Activated effector memory CD4-positive, alpha-beta T cell treated with Interleukin-2 at 50 U/mL for 16 hours (primary cell): ENCODE results near the gene TRPT1.

Source experiments
- DNase-seq: peaks from one replicate; pipeline ENCODE4 v3.0.0-alpha.2; 2020

The TRPT1 gene, protein sequence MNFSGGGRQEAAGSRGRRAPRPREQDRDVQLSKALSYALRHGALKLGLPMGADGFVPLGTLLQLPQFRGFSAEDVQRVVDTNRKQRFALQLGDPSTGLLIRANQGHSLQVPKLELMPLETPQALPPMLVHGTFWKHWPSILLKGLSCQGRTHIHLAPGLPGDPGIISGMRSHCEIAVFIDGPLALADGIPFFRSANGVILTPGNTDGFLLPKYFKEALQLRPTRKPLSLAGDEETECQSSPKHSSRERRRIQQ

DNA sequence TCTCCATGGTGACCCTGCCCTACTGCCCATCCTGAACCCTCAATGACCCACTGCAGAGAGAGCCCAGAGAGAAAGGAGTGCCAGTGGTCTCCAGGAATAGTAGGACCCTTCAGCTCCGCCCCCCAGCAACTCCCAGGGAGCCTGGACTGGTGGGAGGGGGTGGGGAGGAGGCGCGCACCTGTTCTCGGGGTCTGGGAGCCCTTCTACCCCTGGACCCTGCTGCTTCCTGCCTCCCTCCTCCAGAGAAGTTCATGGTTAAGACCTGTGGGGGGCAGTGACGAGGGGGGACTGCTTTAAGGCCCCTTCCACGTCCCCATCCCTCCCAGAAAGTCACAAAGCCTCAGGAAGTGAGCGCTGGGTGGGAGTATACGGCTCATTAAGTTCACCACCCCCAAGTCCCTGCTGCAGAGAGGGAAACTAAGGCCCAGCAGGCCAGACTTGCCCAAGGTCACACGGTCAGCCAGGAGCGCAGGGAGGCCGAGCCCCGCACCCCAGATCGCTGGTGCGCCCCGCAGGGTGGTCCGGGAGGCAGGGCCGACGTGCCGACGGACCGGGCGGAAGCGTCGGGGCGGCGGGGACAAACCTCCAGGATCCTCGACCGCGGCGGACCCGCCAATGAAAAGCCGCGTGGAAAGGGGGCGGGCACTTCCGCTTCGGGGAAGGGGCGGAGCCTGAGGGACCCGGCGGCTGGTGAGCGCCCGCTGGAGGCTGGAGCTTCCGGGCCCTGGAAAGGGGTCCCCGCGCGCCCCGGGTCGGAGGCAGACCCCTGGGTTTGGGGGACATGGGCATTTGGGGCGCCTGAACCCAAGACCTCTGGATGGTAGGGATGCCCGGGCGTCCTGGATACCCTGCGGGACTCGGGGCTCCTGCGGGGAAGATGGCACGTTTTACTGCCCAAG lies at the start of gene TRPT1, which contains the start of gene NUDT22:
TSS of gene TRPT1 (minus strand) at position 579 of the 899 bp plus-strand sequence. CDS start at position 253, 326 bp downstream.
TSS of gene NUDT22 (plus strand) at position 667 of the 899 bp plus-strand sequence. CDS start 379 bp downstream, outside the sequence.
- DNase-seq, result peak; percentile 90

DNA sequence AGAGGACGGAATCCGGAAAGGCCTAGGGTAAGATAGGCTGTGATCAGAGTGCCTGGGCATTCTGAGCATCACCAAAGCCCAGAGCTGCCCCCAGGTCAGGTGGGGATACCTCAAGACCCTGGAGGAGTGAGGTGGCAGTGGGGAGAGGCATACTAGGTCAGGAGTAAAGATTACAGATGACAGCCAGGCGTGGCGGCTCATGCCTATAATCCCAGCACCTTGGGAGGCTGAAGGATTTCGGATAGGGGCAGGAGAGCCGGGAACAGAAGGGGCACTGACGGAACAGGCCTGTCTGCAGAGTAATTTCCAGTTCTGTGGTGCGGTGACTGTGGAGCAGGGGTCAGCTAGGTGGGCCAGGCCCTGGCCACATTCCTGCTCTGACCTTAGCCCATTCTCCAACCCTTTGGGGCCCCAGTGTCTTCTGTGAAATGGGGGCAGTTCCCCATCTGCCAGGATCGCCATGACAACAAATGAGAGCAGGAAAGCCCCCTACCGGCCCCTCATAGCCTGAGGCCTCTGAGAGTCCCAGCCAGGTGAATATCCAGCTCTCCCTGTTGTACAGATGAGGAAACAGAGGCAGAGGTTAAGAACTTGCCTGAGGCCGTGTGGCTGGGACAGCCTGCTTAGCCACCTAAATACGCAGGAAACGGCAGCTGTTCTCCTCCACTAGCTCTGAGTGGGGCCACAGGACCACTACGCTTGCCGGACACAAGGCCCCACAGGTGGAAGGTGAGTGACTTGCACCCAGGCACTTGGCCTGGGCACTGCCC lies 49.2 kb upstream of the TRPT1 start:
- DNase-seq, result no peak

DNA sequence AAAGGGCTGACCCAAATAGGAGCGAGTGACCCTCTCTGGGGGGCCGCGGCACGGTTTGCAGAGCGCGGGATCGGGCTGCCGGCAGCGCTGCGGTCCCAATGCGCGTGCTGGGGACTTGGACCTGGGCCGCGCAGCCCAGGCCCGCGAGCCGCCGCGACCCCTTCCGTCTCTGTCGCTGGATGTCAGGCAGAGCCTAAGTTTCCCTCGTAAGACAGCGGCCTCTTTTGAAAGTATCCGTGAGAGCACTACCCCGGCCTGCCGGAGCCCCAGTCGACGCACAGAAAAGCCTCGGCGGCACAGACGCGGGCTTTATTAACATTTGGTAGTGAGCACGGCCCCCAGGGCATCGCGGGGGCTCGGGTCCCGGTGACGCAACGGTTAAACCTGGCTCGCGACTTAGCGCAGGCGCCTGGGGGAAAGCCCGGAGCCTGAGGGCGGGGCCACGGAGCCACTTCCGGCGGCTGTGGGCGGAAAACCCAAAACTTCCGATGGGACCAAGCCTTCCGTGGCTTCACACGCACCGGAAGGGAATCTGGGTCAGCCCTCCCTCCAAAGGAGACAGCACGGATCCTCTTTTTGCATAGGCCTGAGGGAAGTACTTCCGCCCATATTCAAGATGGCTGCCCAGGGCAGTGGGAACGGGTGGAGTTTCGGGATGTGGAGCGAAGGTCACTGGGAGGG lies 43.7 kb upstream of the TRPT1 start:
- peak; percentile 98 for DNase-seq

DNA sequence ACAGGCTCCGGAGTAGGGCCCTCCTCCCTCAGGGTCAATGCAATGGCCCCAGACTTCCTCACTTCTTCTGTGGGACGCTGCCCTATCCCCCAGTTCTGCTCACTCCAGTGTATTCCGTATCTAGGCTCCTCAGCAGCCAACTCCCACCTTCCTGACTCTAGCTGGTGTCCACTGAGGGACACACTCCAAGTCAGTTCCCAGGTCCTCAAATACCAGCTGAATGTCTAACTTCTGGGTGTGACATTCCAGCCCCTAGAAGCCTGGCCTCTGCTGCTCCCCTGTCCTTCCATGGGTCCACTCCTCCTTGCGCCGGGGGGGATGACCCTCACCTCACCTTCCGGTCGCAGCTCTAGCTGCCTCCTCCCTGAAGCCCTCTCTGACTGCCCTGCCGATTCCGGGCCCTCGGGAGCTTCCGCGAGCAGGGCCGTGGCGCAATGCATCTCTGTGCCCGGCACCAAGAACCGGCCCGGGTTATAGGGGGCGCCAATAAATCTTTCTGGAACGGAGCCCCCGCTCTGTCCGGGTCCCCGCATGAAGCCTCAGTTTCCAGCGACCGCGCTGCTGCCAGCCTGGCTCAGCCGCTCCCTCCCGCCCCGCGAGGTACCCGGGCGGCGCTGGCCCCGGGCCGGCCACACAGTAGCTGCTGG lies 43.0 kb upstream of the TRPT1 start:
- DNase-seq, result peak; percentile 34

DNA sequence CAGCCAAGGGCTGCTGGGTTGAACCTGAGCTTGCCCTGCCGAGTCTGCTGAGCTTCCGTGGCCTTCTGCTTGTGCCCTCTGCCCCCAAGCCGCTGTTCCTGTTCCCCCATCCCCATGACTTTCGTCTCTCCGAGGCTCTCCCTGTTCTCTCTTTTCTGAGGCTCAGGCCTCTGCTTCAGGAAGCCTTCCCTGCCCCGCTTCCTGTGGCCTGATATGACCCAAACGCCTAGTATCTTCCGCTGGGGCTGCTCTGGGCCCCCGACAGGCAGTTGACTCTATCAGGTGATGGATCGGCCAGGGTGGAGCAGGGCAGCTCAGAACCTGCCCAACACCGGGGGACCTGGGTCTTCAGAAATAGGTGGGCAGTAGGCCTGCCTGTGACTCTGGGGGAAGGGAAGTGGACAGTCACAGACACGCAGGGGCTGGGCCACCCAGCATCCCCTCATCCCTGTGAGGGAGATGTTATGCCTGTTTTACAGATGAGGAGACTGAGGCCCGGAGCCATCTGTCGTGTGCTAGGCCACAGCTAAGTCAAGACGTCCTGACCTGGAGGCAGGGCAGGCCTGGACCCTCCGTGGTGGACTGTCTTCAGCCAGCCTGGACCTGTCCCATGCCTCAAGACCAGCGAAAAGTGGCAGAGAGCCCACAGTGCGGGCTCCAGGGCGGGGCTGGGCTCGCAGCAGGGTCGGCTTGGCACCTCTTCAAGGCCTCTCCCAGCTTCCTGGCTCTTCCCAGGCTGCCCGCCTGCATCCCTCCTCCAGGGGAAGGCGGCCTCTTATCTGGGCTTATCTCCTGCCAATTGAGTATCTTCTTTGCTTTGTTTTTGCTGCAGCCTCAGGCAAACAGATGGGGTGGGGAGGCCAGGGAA lies 42.3 kb upstream of the TRPT1 start:
- DNase-seq, result no peak

DNA sequence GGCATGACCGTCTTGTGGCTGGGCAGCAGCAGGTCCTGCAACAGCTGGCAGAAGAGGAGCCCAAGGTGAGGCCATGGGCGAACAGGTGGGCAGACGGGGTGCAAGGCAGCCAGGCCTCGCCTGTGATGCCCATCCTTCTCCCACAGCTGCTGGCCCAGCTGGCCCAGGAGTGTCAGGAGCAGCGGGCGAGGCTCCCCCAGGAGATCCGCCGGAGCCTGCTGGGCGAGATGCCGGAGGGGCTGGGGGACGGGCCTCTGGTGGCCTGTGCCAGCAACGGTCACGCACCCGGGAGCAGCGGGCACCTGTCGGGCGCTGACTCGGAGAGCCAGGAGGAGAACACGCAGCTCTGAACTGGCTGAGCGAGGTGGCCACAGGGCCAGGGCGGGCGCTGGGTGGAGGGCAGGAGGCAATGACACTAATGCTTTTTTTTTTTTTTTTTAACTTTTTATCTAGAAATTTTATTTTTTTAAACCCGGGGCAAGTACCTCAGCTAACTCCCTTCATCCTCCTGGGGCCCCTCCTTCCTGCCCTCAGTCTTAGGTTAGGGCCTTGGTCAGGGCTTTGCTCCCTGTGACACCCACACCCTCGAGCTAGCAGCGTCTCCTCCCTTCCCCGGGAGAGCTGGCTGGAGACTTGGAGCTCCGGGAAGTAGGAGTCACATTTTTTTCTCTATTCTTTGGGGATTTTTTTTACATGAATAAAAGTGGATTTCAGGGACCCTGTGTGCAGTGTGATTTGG lies 41.4 kb upstream of the TRPT1 start:
- DNase-seq, result no peak

DNA sequence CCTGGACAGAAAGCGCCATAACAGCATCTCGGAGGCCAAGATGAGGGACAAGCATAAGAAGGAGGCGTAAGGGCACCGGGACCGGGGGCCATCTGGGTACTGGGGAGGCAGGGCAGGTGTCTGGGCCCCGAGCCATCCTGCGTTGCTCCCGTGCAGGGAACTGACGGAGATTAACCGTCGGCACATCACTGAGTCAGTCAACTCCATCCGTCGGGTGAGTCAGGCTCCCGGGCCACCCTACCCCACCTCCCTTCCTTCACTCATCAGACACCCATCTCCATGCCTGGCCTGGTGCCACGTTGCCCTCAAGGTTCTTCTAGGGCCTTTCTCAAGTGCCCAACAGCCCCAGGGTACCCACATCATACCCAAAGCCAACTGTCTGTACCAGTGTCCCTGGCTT lies 40.4 kb upstream of the TRPT1 start:
- no peak for DNase-seq

DNA sequence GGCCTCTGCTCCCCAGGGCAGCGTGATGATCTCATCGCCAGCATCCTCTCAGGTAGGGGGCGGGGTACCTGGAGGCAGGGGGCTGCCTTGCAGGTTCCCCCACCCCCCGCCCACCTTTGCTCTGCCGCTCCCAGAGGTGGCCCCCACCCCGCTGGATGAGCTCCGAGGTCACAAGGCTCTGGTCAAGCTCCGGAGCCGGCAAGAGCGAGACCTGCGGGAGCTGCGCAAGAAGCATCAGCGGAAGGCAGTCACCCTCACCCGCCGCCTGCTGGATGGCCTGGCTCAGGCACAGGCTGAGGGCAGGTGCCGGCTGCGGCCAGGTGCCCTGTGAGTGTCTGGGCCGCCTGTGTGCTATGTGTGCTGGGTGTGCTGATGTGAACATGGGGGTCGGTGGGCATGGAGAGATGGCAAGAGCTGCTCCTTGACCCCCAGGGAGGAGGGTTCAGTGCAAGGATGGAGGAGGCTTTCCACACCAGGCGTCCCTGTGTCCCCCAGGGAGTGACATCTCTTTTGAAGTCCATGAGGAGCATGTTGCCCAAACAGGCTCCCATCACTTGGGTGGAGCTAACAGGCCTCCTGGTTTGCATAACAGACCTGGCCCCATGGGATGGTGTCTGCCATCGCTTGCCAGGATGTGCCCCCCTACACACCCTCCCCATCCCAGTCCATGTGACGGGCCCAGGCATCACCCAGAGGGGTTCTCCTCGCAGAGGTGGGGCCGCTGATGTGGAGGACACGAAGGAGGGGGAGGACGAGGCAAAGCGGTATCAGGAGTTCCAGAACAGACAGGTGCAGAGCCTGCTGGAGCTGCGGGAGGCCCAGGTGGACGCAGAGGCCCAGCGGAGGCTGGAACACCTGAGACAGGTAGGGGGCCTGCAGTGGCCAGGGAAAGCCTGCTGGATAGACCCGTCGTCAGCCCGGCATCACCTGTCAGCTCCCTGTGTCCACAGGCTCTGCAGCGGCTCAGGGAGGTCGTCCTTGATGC lies 39.5 kb upstream of the TRPT1 start:
- DNase-seq, result no peak

DNA sequence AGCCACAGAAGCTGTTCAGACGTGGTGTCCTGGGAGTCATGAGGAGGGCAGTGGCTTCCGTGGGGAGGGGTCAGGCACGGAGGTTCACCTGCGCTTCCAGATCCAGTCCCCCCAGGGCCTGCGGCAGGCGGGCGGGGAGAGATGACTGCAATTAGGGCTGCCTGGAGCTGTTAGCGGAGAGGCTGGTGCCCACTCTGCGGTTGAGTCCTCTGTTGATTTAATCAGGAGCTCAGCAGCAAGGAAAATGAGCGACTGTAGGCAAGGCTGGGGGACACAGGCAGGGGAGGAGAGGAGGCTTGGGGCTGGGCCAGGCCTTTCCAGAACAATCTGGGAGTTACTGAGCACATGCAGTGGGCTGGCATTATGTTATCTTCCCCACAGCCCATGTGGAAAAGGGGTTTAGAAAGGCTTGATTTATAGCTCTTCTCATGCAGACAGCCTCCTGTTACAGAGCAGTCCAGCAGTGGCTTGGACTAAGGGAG lies 38.4 kb upstream of the TRPT1 start:
- DNase-seq, result no peak

DNA sequence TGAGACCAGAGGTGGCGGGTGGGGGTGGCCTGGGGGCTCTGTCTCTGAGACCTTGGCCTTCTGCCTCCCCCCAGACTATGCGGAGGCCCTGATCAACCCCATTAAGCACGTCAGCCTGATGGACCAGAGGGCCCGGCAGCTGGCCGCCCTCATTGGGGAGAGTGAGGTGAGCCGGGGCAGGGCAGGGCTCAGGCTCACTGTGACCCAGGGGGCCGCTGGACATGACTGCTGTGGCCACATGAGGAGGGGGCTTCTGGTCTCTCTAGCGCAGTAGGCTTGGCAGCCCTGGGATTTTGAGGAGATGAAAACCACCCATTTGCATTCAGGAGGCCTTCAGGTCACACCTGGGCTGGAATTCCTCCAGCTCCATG lies 37.9 kb upstream of the TRPT1 start:
- DNase-seq, result no peak

DNA sequence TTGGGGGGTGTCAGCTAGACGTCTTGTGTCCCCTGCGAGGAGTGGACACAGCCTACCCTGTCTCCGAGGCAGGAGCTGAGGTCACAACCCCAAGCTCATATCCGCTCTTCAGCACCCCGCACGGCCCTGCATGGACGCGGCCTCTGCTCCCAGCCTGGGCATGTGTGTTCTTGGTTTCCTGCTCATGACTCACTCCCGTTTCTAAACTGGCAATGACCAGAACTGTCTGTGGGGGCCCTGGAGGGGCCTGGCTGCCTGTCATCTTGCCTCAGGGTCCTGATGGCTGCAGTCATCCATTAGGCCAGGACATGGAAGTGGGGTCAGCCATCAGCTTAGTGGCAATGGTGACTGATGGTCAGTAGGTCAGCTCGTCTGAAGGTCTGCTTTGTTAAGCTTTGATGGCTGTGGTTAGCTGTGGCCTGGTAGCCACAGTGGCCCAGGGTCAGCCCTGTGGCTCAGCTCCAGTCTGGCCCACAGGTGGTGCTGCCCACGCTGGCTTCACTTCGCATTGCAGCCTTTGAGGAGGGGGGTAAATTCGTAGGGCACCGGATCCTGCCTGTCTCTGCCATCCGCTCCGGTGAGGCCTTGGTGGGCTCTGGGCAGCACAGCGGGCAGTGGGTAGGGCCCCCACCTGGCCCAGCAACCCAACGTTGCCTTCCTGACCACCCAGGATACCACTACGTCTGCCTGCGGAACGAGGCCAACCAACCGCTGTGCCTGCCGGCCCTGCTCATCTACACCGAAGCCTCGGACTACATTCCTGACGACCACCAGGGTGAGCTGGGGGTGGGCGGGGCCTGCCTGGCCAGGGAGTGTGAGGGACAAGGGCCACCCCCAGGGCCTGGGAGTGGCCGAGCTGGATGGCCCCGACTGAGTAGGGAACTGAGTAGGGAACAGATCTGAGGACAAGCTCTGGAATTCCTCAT lies 37.3 kb upstream of the TRPT1 start:
- DNase-seq, result no peak

DNA sequence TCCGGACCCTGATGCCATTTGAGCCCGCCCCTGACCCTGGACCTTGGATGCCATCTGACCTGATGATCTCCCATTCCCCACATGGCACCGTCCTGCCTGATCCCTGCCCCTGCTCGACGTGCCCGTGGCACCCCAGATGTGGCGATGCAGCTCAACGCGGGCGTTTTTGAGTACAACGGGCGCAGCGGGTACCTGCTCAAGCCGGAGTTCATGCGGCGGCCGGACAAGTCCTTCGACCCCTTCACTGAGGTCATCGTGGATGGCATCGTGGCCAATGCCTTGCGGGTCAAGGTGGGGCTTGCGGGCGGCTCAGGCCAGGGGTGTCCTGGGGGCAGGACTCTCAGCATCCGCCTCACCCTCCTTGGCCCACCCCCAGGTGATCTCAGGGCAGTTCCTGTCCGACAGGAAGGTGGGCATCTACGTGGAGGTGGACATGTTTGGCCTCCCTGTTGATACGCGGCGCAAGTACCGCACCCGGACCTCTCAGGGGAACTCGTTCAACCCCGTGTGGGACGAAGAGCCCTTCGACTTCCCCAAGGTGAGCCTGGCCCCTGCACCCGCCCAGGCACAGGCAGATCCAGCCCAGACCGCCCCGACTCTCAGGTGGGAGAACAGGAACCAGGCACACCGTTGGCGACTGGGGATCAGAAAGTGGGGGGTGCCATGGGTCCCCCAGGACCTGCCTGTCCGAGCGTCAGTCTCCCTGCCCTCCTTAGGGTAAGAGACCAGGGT lies 36.5 kb upstream of the TRPT1 start:
- no peak for DNase-seq

DNA sequence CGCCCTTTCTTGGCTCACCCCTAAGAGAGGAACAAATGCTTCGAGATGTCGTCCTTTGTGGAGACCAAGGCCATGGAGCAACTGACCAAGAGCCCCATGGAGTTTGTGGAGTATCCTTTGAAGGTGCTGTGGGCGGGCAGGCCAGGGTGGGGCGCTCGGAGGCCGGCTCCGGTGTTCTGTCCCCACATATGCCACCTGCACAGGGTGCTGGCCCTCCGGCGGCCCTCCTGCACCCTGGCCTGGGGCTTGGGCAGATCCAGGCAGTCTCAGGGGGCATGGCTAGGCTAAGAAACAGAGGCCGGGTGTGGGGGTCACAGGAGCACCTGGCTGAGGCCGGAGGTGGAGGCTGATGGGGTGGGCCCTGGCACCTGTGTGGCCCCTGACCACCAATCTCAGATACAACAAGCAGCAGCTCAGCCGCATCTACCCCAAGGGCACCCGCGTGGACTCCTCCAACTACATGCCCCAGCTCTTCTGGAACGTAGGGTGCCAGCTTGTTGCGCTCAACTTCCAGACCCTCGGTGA lies 35.6 kb upstream of the TRPT1 start:
- no peak for DNase-seq

DNA sequence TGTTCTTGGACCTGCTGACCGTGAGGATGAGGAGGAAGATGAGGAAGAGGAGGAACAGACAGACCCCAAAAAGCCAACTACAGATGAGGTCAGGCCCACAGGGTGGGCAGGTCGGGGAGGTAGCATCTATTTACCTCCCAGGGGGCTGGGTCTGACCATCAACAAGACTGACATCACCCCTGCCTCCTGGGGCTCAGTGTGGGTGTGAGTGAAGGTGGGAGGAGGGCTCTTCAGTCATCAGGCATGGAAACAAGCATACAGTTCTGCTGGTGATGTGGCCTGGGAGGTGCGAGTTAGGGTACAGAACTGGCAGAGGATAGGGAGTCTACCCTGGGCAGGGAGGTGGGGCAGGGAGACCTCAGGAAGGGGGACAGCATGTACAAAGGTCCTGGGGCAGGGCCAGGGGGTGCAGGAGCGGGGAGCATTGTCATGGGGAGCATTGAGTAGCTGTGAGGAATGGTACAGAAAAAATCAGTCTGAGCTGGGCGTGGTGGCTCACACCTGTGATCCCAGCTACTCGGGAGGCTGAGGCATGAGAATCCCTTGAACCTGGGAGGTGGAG lies 34.2 kb upstream of the TRPT1 start:
- no peak for DNase-seq

DNA sequence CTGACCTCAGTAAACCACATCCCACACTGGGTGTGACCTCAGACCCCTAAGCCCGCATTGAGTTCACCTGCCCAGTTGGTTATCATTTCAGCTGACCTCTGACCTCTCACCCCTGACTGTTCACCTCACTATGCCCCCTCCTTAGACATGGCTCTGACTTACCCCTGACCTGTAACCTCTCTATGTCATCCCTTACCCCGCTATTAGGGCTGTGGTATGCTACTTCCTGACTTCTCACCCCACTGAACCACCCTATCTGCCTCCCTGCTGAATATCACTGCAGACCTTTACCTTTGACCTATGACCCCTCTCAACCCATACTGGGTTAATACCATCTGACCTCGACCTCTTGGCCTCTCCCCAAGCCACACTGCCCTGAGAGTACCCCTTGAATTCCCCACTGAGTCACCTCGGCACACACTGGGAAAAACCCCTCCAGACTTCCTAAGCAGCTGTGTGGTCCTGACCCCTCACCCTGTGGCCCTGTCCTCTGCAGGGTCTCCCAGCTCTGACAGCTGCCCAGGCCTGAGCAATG lies 33.6 kb upstream of the TRPT1 start:
- no peak for DNase-seq

DNA sequence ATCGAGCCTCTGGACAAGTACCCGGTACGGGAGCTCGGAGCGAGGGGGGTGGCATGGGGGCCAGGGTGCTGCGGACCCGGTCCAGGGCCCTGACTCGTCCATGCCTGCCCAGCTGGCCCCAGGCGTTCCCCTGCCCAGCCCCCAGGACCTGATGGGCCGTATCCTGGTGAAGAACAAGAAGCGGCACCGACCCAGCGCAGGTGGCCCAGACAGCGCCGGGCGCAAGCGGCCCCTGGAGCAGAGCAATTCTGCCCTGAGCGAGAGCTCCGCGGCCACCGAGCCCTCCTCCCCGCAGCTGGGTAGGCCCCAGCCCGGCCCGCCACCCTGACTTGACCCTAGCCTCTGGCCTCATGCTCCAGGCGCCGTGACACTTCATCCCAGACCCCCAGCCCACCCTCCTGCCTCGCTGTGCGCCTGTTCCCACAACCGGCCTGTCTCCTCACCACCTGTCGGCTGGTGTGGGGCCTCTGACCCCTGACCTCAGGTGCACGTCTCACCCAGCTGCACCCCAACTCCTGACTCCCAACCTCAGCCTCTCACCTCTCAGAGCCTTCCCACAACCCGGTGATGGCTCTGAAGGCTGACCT lies 33.1 kb upstream of the TRPT1 start:
- DNase-seq, result no peak
